ENCODE measurements around the gene SIT1. TPM values are rescaled to one million over a fixed set of nuclear protein-coding genes. Genes with fewer than 3 reads are reported as not detected.

The SIT1 gene
- polyA plus RNA-seq, 2 of the 4 experiments (the other 2 are of a cell fraction) = not detected

DNA sequence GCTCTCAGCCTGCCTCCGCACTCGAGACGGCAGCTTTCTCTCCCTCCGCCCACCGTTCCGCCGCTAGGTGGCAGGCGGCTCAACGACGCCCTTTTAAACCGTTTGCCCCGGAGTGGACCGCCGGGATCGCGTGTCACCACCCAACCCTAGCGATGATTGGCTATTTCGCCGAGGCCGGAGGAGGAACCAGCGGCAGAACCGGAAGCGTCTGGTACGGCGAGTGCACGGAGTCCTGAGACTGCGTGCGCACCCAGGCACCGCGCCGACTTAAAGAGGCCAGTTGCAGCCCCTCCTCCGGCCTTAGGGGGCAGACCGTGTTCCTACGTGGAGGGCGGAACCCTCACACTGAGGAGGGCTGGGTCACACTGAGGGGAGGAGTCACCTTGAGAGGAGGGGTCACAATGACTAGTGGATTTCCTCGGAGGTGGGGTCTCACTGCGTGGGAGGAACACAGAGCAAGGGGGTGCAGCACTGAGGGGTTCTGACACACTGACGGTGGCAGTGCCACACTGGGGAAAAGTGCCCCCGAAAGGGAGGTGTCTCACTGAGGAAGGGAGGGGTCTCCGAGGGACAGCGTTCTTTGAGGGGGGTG is 46.6 kb downstream of the SIT1 start (continued):
- TF ChIP-seq ZNF302 (CRISPR knock-in tag; IDR thresholded peaks at IDR 0.05) = no peak
- TF ChIP-seq KDM1A (IDR thresholded peaks at IDR 0.05; ENCODE audit: low read depth) = no peak
- TF ChIP-seq, protein P1, sequence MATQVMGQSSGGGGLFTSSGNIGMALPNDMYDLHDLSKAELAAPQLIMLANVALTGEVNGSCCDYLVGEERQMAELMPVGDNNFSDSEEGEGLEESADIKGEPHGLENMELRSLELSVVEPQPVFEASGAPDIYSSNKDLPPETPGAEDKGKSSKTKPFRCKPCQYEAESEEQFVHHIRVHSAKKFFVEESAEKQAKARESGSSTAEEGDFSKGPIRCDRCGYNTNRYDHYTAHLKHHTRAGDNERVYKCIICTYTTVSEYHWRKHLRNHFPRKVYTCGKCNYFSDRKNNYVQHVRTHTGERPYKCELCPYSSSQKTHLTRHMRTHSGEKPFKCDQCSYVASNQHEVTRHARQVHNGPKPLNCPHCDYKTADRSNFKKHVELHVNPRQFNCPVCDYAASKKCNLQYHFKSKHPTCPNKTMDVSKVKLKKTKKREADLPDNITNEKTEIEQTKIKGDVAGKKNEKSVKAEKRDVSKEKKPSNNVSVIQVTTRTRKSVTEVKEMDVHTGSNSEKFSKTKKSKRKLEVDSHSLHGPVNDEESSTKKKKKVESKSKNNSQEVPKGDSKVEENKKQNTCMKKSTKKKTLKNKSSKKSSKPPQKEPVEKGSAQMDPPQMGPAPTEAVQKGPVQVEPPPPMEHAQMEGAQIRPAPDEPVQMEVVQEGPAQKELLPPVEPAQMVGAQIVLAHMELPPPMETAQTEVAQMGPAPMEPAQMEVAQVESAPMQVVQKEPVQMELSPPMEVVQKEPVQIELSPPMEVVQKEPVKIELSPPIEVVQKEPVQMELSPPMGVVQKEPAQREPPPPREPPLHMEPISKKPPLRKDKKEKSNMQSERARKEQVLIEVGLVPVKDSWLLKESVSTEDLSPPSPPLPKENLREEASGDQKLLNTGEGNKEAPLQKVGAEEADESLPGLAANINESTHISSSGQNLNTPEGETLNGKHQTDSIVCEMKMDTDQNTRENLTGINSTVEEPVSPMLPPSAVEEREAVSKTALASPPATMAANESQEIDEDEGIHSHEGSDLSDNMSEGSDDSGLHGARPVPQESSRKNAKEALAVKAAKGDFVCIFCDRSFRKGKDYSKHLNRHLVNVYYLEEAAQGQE (IDR thresholded peaks at IDR 0.05) = no peak
- no peak for TF ChIP-seq RCOR1 (IDR thresholded peaks at IDR 0.05; ENCODE audit: low read depth, low read length)
- TF ChIP-seq JUNB (IDR thresholded peaks at IDR 0.05) = no peak
- TF ChIP-seq CHD2 (IDR thresholded peaks at IDR 0.05; ENCODE audit: low read length, partially characterized antibody) = no peak

DNA sequence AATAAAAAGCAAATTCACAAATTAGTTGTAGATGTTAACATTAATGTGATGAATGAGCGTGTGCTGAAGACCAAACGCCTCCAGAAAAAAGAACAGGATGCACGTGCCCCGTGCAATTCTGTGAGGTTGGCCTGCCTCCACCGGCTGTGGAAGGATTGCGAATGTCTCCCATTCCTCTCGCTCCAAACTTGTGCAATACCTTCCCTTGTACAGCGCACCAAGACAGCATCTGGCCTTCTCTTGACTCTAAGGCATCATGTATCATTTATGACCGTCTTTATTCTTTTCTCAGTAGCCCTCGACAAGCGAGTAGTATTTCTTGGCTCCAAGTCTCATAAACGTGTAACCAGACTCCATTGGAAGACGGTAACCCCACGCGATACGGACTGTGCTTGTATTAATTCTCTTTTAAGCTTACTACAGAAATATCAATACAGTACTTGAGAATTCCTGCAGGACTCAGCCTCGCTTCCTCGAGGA is 47.2 kb downstream of the SIT1 start:
- H3K4me1 ChIP-seq = peaks cover 11% of the 10 kb centered on the region
- 31% methylated on average over 18 of the region's 18 CpGs for WGBS (ENCODE audit: missing lambda C conversion rate)
- peak overlapping the region; percentile 77 for H3K4me2 ChIP-seq
- peak overlapping the region; percentile 74 to 82 for H3K27ac ChIP-seq
- POLR2A ChIA-PET = interaction anchor here (0.6 to 2.1 kb wide), 12 partner anchors 9 to 488 kb away, joined by 3 to 10 read pairs (median 4); partner anchors contain the start of genes ATOSB, CCDC107, CREB3 and GBA2
- peak overlapping the region; percentile 42 for H3K4me3 ChIP-seq
- ATAC-seq (no peak), FAIRE-seq (no peak), DNase-seq (ENCODE audit: low read depth in 1 of 2, low spot score in 1 of 2) (no peak)
- no peaks in the 10 kb centered on the region for H3K9me3 ChIP-seq
- CTCF ChIA-PET = interaction anchor here (0.6 to 2.6 kb wide), 43 partner anchors 11 to 489 kb away, joined by 3 to 13 read pairs (median 4); partner anchors contain the start of genes CCDC107, CD72, CREB3 and RMRP
- TF ChIP-seq MYC (IDR thresholded peaks at IDR 0.05; ENCODE audit: borderline replicate concordance, low read length) (no peak), HOXB5 (CRISPR knock-in tag; IDR thresholded peaks at IDR 0.05) (0 out of 2 replicates have a peak, but pooled peaks have one; percentile 36), HOXA7 (CRISPR knock-in tag; IDR thresholded peaks at IDR 0.05) (peak; percentile 63; the same call in 1 of the 2 replicates), HEYL (CRISPR knock-in tag; IDR thresholded peaks at IDR 0.05) (no peak), CEBPB (IDR thresholded peaks at IDR 0.05) (peak in 1 of 2 experiments; percentile 63; a peak in 2 of 4 replicates)
- TF ChIP-seq, protein P2, sequence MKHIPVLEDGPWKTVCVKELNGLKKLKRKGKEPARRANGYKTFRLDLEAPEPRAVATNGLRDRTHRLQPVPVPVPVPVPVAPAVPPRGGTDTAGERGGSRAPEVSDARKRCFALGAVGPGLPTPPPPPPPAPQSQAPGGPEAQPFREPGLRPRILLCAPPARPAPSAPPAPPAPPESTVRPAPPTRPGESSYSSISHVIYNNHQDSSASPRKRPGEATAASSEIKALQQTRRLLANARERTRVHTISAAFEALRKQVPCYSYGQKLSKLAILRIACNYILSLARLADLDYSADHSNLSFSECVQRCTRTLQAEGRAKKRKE (CRISPR knock-in tag; IDR thresholded peaks at IDR 0.05; ENCODE audit: low read depth) = peak; percentile 59; the same call in 1 of the 2 replicates
- TF ChIP-seq, protein P3, sequence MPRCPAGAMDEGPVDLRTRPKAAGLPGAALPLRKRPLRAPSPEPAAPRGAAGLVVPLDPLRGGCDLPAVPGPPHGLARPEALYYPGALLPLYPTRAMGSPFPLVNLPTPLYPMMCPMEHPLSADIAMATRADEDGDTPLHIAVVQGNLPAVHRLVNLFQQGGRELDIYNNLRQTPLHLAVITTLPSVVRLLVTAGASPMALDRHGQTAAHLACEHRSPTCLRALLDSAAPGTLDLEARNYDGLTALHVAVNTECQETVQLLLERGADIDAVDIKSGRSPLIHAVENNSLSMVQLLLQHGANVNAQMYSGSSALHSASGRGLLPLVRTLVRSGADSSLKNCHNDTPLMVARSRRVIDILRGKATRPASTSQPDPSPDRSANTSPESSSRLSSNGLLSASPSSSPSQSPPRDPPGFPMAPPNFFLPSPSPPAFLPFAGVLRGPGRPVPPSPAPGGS (IDR thresholded peaks at IDR 0.05) = 0 out of 3 replicates have a peak, but pooled peaks have one; percentile 40

- DNase-seq (ENCODE audit: low read depth in 1 of 2, low spot score in 1 of 2) = peak in 1 of 2 experiments; percentile 24
- Histone ChIP-seq H3K27ac (no peak overlapping the region; a peak in 1 of 6 replicates), H3K4me3 (no peak overlapping the region), H3K4me2 (no peak overlapping the region), H3K9me3 (no peaks in the 10 kb centered on the region), H3K4me1 (no peaks in the 10 kb centered on the region)
- POLR2A ChIA-PET = no interaction called here
- CTCF ChIA-PET = interaction anchor here (0.6 to 2.2 kb wide), 14 partner anchors 11 to 483 kb away, joined by 3 to 7 read pairs (median 4); partner anchors contain the start of gene RUSC2
- WGBS (ENCODE audit: missing lambda C conversion rate) = 68% methylated on average over 13 of the region's 14 CpGs
- FAIRE-seq = no peak
- TF ChIP-seq FOSB (CRISPR knock-in tag; IDR thresholded peaks at IDR 0.05) = no peak
- TF ChIP-seq CEBPB (IDR thresholded peaks at IDR 0.05) = peak; percentile 35 to 74; a peak in 3 of 4 replicates
- no peak for ATAC-seq
These were observed 50.7 kb downstream of the SIT1 start for GRCh38 chr9:35599763-35600604.

Small RNA genes within 50 kb of the gene (small RNA-seq; reads per million reads assigned to genes)
- gene MIR4667 = 0 to 0.78 (median 0) reads per million in 6 experiments
- 0 reads per million in 6 experiments for gene RMRP
- 0 reads per million in 6 experiments for gene RN7SL22P

Other genes starting within 250 kb of the SIT1 start
- gene RUSC2, start 160.8 kb downstream of the SIT1 start, polyA plus RNA-seq (2011; rRNA removed) = 15.9 and 16.8 TPM in 2 replicates
- gene RUSC2, start 160.8 kb downstream of the SIT1 start, polyA plus RNA-seq (2017; fragmentation: RNase III; extraction: RNeasy Plus Mini Kit Qiagen cat#74134 plus additional on column Dnase treatment) = 21.0 to 21.6 TPM (median 21.2 TPM) in 3 replicates
- gene TESK1, start 45.7 kb downstream of the SIT1 start, polyA plus RNA-seq (2011; rRNA removed) = 16.5 and 17.4 TPM in 2 replicates
- gene TESK1, start 45.7 kb downstream of the SIT1 start, polyA plus RNA-seq (2017; fragmentation: RNase III; extraction: RNeasy Plus Mini Kit Qiagen cat#74134 plus additional on column Dnase treatment) = 29.9 to 33.0 TPM (median 30.6 TPM) in 3 replicates
- 0.87 and 1.2 TPM in 2 replicates for gene CD72, start 32.5 kb downstream of the SIT1 start, polyA plus RNA-seq (2011; rRNA removed)
- 0.10 to 0.55 TPM (median 0.44 TPM) in 3 replicates for gene CD72, start 32.5 kb downstream of the SIT1 start, polyA plus RNA-seq (2017; fragmentation: RNase III; extraction: RNeasy Plus Mini Kit Qiagen cat#74134 plus additional on column Dnase treatment)
- 80.2 and 257 TPM in 2 replicates for gene RMRP, start 7.1 kb upstream of the SIT1 start, polyA plus RNA-seq (2011; rRNA removed)
- 14.7 TPM in 1 of 3 replicates, not detected in the others for gene RMRP, start 7.1 kb upstream of the SIT1 start, polyA plus RNA-seq (2017; fragmentation: RNase III; extraction: RNeasy Plus Mini Kit Qiagen cat#74134 plus additional on column Dnase treatment)
- gene CCDC107, start 7.4 kb upstream of the SIT1 start, polyA plus RNA-seq (2011; rRNA removed) = 11.0 and 13.3 TPM in 2 replicates
- gene CCDC107, start 7.4 kb upstream of the SIT1 start, polyA plus RNA-seq (2017; fragmentation: RNase III; extraction: RNeasy Plus Mini Kit Qiagen cat#74134 plus additional on column Dnase treatment) = 20.4 to 21.9 TPM (median 20.7 TPM) in 3 replicates
- 17.6 and 21.4 TPM in 2 replicates for gene ARHGEF39, start 14.3 kb upstream of the SIT1 start, polyA plus RNA-seq (2011; rRNA removed)
- 16.7 to 19.5 TPM (median 18.3 TPM) in 3 replicates for gene ARHGEF39, start 14.3 kb upstream of the SIT1 start, polyA plus RNA-seq (2017; fragmentation: RNase III; extraction: RNeasy Plus Mini Kit Qiagen cat#74134 plus additional on column Dnase treatment)
- gene CA9, start 23.0 kb upstream of the SIT1 start, polyA plus RNA-seq (2011; rRNA removed) = 16.3 and 32.9 TPM in 2 replicates
- gene CA9, start 23.0 kb upstream of the SIT1 start, polyA plus RNA-seq (2017; fragmentation: RNase III; extraction: RNeasy Plus Mini Kit Qiagen cat#74134 plus additional on column Dnase treatment) = 2.5 to 5.6 TPM (median 4.5 TPM) in 3 replicates
- 154 and 281 TPM in 2 replicates for gene TPM2, start 39.0 kb upstream of the SIT1 start, polyA plus RNA-seq (2011; rRNA removed)
- gene TPM2, start 39.0 kb upstream of the SIT1 start, polyA plus RNA-seq (2017; fragmentation: RNase III; extraction: RNeasy Plus Mini Kit Qiagen cat#74134 plus additional on column Dnase treatment) = 956 to 1,105 TPM (median 1,022 TPM) in 3 replicates
- gene TLN1, start 81.3 kb upstream of the SIT1 start, polyA plus RNA-seq (2011; rRNA removed) = 65.5 and 72.1 TPM in 2 replicates
- 108 to 119 TPM (median 117 TPM) in 3 replicates for gene TLN1, start 81.3 kb upstream of the SIT1 start, polyA plus RNA-seq (2017; fragmentation: RNase III; extraction: RNeasy Plus Mini Kit Qiagen cat#74134 plus additional on column Dnase treatment)
- 33.3 and 36.0 TPM in 2 replicates for gene CREB3, start 81.7 kb upstream of the SIT1 start, polyA plus RNA-seq (2011; rRNA removed)
- gene CREB3, start 81.7 kb upstream of the SIT1 start, polyA plus RNA-seq (2017; fragmentation: RNase III; extraction: RNeasy Plus Mini Kit Qiagen cat#74134 plus additional on column Dnase treatment) = 51.3 to 54.0 TPM (median 51.7 TPM) in 3 replicates
- gene GBA2, start 98.3 kb upstream of the SIT1 start, polyA plus RNA-seq (2011; rRNA removed) = 40.0 and 47.4 TPM in 2 replicates
- 34.8 to 39.5 TPM (median 38.9 TPM) in 3 replicates for gene GBA2, start 98.3 kb upstream of the SIT1 start, polyA plus RNA-seq (2017; fragmentation: RNase III; extraction: RNeasy Plus Mini Kit Qiagen cat#74134 plus additional on column Dnase treatment)
- gene RGP1, start 98.4 kb upstream of the SIT1 start, polyA plus RNA-seq (2011; rRNA removed) = 16.6 and 20.2 TPM in 2 replicates
- 15.0 to 16.1 TPM (median 15.3 TPM) in 3 replicates for gene RGP1, start 98.4 kb upstream of the SIT1 start, polyA plus RNA-seq (2017; fragmentation: RNase III; extraction: RNeasy Plus Mini Kit Qiagen cat#74134 plus additional on column Dnase treatment)
- 0.24 TPM in 1 of 2 replicates, not detected in the other for gene MSMP, start 103.3 kb upstream of the SIT1 start, polyA plus RNA-seq (2011; rRNA removed)
- gene MSMP, start 103.3 kb upstream of the SIT1 start, polyA plus RNA-seq (2017; fragmentation: RNase III; extraction: RNeasy Plus Mini Kit Qiagen cat#74134 plus additional on column Dnase treatment) = not detected in 3 replicates
- gene NPR2, start 140.7 kb upstream of the SIT1 start, polyA plus RNA-seq (2011; rRNA removed) = 18.8 and 22.8 TPM in 2 replicates
- 7.8 to 8.2 TPM (median 7.8 TPM) in 3 replicates for gene NPR2, start 140.7 kb upstream of the SIT1 start, polyA plus RNA-seq (2017; fragmentation: RNase III; extraction: RNeasy Plus Mini Kit Qiagen cat#74134 plus additional on column Dnase treatment)
- gene SPAG8, start 161.3 kb upstream of the SIT1 start, polyA plus RNA-seq (2011; rRNA removed) = 0.17 and 0.31 TPM in 2 replicates
- gene SPAG8, start 161.3 kb upstream of the SIT1 start, polyA plus RNA-seq (2017; fragmentation: RNase III; extraction: RNeasy Plus Mini Kit Qiagen cat#74134 plus additional on column Dnase treatment) = 0.45 to 0.71 TPM (median 0.54 TPM) in 3 replicates
- 46.9 and 47.3 TPM in 2 replicates for gene HINT2, start 164.1 kb upstream of the SIT1 start, polyA plus RNA-seq (2011; rRNA removed)
- gene HINT2, start 164.1 kb upstream of the SIT1 start, polyA plus RNA-seq (2017; fragmentation: RNase III; extraction: RNeasy Plus Mini Kit Qiagen cat#74134 plus additional on column Dnase treatment) = 59.0 to 69.2 TPM (median 68.5 TPM) in 3 replicates
- not detected in 2 replicates for gene FAM221B, start 177.8 kb upstream of the SIT1 start, polyA plus RNA-seq (2011; rRNA removed)
- gene FAM221B, start 177.8 kb upstream of the SIT1 start, polyA plus RNA-seq (2017; fragmentation: RNase III; extraction: RNeasy Plus Mini Kit Qiagen cat#74134 plus additional on column Dnase treatment) = not detected in 3 replicates
- gene TMEM8B, start 178.3 kb upstream of the SIT1 start, polyA plus RNA-seq (2011; rRNA removed) = 1.8 and 2.0 TPM in 2 replicates
- 1.7 to 2.4 TPM (median 2.2 TPM) in 3 replicates for gene TMEM8B, start 178.3 kb upstream of the SIT1 start, polyA plus RNA-seq (2017; fragmentation: RNase III; extraction: RNeasy Plus Mini Kit Qiagen cat#74134 plus additional on column Dnase treatment)
- gene OR13J1, start 219.5 kb upstream of the SIT1 start, polyA plus RNA-seq (2011; rRNA removed) = not detected in 2 replicates
- not detected in 3 replicates for gene OR13J1, start 219.5 kb upstream of the SIT1 start, polyA plus RNA-seq (2017; fragmentation: RNase III; extraction: RNeasy Plus Mini Kit Qiagen cat#74134 plus additional on column Dnase treatment)